ENCODE data around the gene LMO7.

DNA sequence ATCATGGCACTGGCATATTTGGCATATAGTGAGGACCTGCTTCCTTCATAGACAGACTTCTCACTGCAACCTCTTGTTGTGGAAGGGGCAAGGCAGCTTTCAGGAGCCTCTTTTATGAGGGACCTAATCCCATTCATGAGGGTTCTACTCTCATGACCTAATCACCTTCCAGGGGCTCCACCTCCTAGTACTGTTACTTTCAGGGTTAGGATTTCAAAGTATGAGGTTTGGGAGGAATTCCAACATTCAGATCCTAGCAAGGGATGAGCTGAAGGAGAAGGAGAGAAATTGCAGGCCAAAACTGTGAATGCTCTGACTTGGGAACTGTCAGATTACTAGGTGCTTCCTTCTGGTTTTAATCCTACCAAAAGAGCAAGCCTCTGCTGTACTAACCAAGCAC lies 87.8 kb downstream of the LMO7 start:
- TF ChIP-seq, protein P1, sequence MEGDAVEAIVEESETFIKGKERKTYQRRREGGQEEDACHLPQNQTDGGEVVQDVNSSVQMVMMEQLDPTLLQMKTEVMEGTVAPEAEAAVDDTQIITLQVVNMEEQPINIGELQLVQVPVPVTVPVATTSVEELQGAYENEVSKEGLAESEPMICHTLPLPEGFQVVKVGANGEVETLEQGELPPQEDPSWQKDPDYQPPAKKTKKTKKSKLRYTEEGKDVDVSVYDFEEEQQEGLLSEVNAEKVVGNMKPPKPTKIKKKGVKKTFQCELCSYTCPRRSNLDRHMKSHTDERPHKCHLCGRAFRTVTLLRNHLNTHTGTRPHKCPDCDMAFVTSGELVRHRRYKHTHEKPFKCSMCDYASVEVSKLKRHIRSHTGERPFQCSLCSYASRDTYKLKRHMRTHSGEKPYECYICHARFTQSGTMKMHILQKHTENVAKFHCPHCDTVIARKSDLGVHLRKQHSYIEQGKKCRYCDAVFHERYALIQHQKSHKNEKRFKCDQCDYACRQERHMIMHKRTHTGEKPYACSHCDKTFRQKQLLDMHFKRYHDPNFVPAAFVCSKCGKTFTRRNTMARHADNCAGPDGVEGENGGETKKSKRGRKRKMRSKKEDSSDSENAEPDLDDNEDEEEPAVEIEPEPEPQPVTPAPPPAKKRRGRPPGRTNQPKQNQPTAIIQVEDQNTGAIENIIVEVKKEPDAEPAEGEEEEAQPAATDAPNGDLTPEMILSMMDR (IDR thresholded peaks at IDR 0.05) = no peak
- no peak for TF ChIP-seq POLR2A (IDR thresholded peaks at IDR 0.05)
